B cell (primary cell): ENCODE measurements around the gene THSD7A.

Experiments
- CTCF ChIP-seq: fragments of 200-600 bp; IDR thresholded peaks from one replicate; pipeline ENCODE4 v1.8.0; 2022; ENCODE audit warnings: antibody characterized with exemption, mild to moderate bottlenecking
- EZH2 ChIP-seq: IDR thresholded peaks from 2 replicates; pipeline ENCODE4 v1.6.1; 2012; ENCODE audit warnings: borderline replicate concordance, low read depth, mild to moderate bottlenecking, moderate library complexity, low read length; ENCODE audit not compliant: insufficient read depth, poor library complexity, severe bottlenecking

- TF ChIP-seq CTCF = no peak
- no peak for TF ChIP-seq EZH2
These were observed 36.8 kb downstream of the THSD7A start for GRCh38 chr7:11795231-11795630.
